Panc1 (cell line): Measurements from ENCODE around the gene ZNF830. TPM values are rescaled to one million over a fixed set of nuclear protein-coding genes. Genes with fewer than 3 reads are reported as not detected.

Source experiments
- ATAC-seq: fragments of 200-7000 bp; cut with Tn5 transposase; 2 replicates; pipeline ENCODE4 v1.9.1; 2020; ENCODE audit warnings: mild to moderate bottlenecking, moderate library complexity
- BruUV-seq: library from RNA; stranded (reverse); fragments of 400-500 nt; replicated peaks from 2 replicates; lab custom pipeline; 2021; lab: Mats Ljungman, UMichigan
- CTCF ChIA-PET: fragments of 300-600 bp; sonication (Branson Sonifier 250); formaldehyde crosslinking; loops from one replicate; lab custom pipeline; 2022; ENCODE audit warnings: antibody characterized with exemption; lab: Charles Lee
- POLR2A ChIA-PET: fragments of 300-600 bp; sonication (Branson Sonifier 250); formaldehyde crosslinking; loops from one replicate; lab custom pipeline; 2022; ENCODE audit warnings: antibody characterized with exemption; lab: Charles Lee
- DNase-seq: peaks from one replicate; pipeline ENCODE4 v3.0.0-alpha.2; 2010; ENCODE audit warnings: low read depth, low spot score
- H3K27ac ChIP-seq: 2 replicates; pipeline ENCODE4 v1.5.1; 2011; ENCODE audit warnings: mild to moderate bottlenecking, low read length, inconsistent platforms
- H3K27me3 ChIP-seq: fragments of 200-500 bp; sonication (Bioruptor generic); 2 replicates; pipeline ENCODE4 v1.6.0; 2014; ENCODE audit warnings: low read length, inconsistent platforms; ENCODE audit not compliant: control insufficient read depth, insufficient read depth
- H3K36me3 ChIP-seq: fragments of 200-500 bp; sonication (Bioruptor generic); 2 replicates; pipeline ENCODE4 v1.5.1; 2014; ENCODE audit warnings: inconsistent platforms, mild to moderate bottlenecking, low read length, moderate library complexity; ENCODE audit not compliant: control insufficient read depth, insufficient read depth
- H3K4me1 ChIP-seq: 2 replicates; pipeline ENCODE4 v1.5.1; 2011; ENCODE audit warnings: inconsistent platforms, mild to moderate bottlenecking, low read length, moderate library complexity; ENCODE audit not compliant: control insufficient read depth, insufficient read depth
- H3K4me3 ChIP-seq, 2 experiments: 2 replicates each; pipeline ENCODE4 v1.5.1; 2011 to 2012; ENCODE audit warnings: low read depth in 2 of 2, low read length in 2 of 2, mild to moderate bottlenecking in 2 of 2, inconsistent platforms in 1 of 2, moderate library complexity in 1 of 2
- H3K9me3 ChIP-seq: fragments of 200-500 bp; sonication (Bioruptor generic); 2 replicates; pipeline ENCODE4 v1.5.1; 2014; ENCODE audit warnings: low read depth, mild to moderate bottlenecking, inconsistent platforms, low read length, moderate library complexity; ENCODE audit not compliant: control insufficient read depth, insufficient read depth
- CTCF ChIP-seq: fragments of 450-650 bp; IDR thresholded peaks from 2 replicates; pipeline ENCODE4 v1.5.1; 2017; ENCODE audit warnings: mild to moderate bottlenecking
- POLR2AphosphoS5 ChIP-seq: IDR thresholded peaks from 2 replicates; pipeline ENCODE4 v1.6.1; 2012; ENCODE audit warnings: mild to moderate bottlenecking, low read depth, low read length, moderate library complexity
- REST ChIP-seq, 2 experiments: IDR thresholded peaks; 2 replicates each; pipeline ENCODE4 v1.6.1; 2011 to 2012; ENCODE audit warnings: low read depth in 2 of 2, control low read depth in 1 of 2, low read length in 1 of 2, mild to moderate bottlenecking in 1 of 2, moderate library complexity in 1 of 2; ENCODE audit not compliant: insufficient read depth in 1 of 2
- SIN3A ChIP-seq: IDR thresholded peaks from 2 replicates; pipeline ENCODE4 v1.6.1; 2012; ENCODE audit warnings: low read depth, mild to moderate bottlenecking, low read length, moderate library complexity, borderline replicate concordance; ENCODE audit not compliant: insufficient read depth
- TCF7L2 ChIP-seq: IDR thresholded peaks from 2 replicates; pipeline ENCODE4 v1.6.1; 2011; ENCODE audit warnings: mild to moderate bottlenecking, low read depth, low read length, inconsistent platforms
- in situ Hi-C: cut with HindIII; loops from 2 replicates; pipeline ENCODE4 v1.10.0; 2016; ENCODE audit warnings: low sequenced_read_pairs, low pct_unique_long_range_greater_than_20kb
- intact Hi-C: fragments of 100-400 bp; cut with micrococcal nuclease; formaldehyde crosslinking; loops from one replicate; pipeline ENCODE4 v1.10.0; 2022; ENCODE audit not compliant: unreplicated experiment
- total RNA-seq: library from RNA; stranded (reverse); gene quantifications from one replicate; pipeline ENCODE4 v1.2.1, GENCODE V29; 2021; ENCODE audit not compliant: unreplicated experiment

ZNF830 gene
- total RNA-seq, 1 experiment from 2014 or later: 17.5 TPM

GRCh38 chr17:34990921-34991365, 29.6 kb downstream of the ZNF830 start:
- CTCF ChIA-PET: no interaction called here
- no TSS peak for BruUV-seq
- TF ChIP-seq POLR2AphosphoS5: no peak
- no peak for TF ChIP-seq SIN3A
- no peak for TF ChIP-seq TCF7L2
- TF ChIP-seq REST (IDR thresholded peaks at IDR 0.05; ENCODE audit: insufficient read depth in 1 of 2, low read depth in 2 of 2, low read length in 1 of 2): no peak
- no peak for TF ChIP-seq CTCF
- Histone ChIP-seq H3K27ac (no peak overlapping the region), H3K4me1 (no peaks in the 10 kb centered on the region), H3K9me3 (no peaks in the 10 kb centered on the region), H3K4me3 (no peak overlapping the region), H3K27me3 (no peaks in the 10 kb centered on the region), H3K36me3 (peaks cover 8% of the 10 kb centered on the region)
- intact Hi-C loops: no loop called here
- no peak for DNase-seq
- no peak for ATAC-seq
- in situ Hi-C loops: no loop called here
- POLR2A ChIA-PET: interaction anchor here (0.6 kb wide), 2 partner anchors 10 to 221 kb away, joined by 3 to 6 read pairs; partner anchors contain the start of gene LIG3

- no peak for TF ChIP-seq CTCF
- no peak for TF ChIP-seq SIN3A
- TF ChIP-seq REST (IDR thresholded peaks at IDR 0.05; ENCODE audit: insufficient read depth in 1 of 2, low read depth in 2 of 2, low read length in 1 of 2): no peak
- TF ChIP-seq TCF7L2: no peak
- no peak for TF ChIP-seq POLR2AphosphoS5
- no peaks in the 10 kb centered on the region for H3K27me3 ChIP-seq
- no peak overlapping the region for H3K4me3 ChIP-seq
- DNase-seq: no peak
- ChIA-PET CTCF (no interaction called here), POLR2A (no interaction called here)
- in situ Hi-C loops (no loop called here), intact Hi-C loops (no loop called here)
- H3K27ac ChIP-seq: no peak overlapping the region
- BruUV-seq: no TSS peak
- H3K9me3 ChIP-seq: no peaks in the 10 kb centered on the region
- H3K36me3 ChIP-seq: peaks cover 8% of the 10 kb centered on the region
- no peaks in the 10 kb centered on the region for H3K4me1 ChIP-seq
- no peak for ATAC-seq
Measured at GRCh38 chr17:34991606-34992005, 30.3 kb downstream of the ZNF830 start.
